GM21423 (cell line): ENCODE measurements around the gene ABCA7.

Experiments
- ATAC-seq: cut with Tn5 transposase; IDR thresholded peaks from one replicate; pipeline ENCODE4 v1.9.1; 2021; ENCODE audit warnings: mild to moderate bottlenecking, moderate library complexity; ENCODE audit not compliant: unreplicated experiment

The ABCA7 gene

DNA sequence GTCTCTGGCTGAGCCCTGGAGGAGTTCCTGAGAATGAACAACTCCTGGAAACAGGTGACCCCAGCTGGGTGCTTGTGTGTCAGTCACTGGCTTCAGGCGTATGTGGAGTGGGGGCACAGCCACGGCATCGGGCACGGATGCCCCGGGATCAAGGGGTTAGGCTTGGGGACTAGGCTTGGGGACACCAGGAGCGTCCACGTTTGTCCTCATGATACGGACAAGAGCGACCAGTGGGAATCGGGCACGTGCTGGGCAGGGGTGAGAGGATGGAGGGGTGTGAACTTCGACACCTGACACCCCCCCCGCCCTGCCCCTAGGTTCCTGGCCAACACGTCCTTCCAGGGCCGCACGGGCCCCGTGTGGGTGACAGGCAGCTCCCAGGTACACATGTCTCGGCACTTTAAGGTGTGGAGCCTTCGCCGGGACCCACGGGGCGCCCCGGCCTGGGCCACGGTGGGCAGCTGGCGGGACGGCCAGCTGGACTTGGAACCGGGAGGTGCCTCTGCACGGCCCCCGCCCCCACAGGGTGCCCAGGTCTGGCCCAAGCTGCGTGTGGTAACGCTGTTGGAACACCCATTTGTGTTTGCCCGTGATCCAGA, 35.6 kb upstream of the ABCA7 start:
- ATAC-seq: no peak

DNA sequence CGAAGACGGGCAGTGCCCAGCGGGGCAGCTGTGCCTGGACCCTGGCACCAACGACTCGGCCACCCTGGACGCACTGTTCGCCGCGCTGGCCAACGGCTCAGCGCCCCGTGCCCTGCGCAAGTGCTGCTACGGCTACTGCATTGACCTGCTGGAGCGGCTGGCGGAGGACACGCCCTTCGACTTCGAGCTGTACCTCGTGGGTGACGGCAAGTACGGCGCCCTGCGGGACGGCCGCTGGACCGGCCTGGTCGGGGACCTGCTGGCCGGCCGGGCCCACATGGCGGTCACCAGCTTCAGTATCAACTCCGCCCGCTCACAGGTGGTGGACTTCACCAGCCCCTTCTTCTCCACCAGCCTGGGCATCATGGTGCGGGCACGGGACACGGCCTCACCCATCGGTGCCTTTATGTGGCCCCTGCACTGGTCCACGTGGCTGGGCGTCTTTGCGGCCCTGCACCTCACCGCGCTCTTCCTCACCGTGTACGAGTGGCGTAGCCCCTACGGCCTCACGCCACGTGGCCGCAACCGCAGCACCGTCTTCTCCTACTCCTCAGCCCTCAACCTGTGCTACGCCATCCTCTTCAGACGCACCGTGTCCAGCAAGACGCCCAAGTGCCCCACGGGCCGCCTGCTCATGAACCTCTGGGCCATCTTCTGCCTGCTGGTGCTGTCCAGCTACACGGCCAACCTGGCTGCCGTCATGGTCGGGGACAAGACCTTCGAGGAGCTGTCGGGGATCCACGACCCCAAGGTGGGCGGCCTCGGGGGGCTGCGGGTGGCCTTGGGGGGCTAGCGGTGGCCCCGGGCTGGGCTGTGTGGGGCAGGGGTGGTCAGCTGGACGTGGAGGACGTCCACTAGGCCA, 34.9 kb upstream of the ABCA7 start:
- no peak for ATAC-seq

DNA sequence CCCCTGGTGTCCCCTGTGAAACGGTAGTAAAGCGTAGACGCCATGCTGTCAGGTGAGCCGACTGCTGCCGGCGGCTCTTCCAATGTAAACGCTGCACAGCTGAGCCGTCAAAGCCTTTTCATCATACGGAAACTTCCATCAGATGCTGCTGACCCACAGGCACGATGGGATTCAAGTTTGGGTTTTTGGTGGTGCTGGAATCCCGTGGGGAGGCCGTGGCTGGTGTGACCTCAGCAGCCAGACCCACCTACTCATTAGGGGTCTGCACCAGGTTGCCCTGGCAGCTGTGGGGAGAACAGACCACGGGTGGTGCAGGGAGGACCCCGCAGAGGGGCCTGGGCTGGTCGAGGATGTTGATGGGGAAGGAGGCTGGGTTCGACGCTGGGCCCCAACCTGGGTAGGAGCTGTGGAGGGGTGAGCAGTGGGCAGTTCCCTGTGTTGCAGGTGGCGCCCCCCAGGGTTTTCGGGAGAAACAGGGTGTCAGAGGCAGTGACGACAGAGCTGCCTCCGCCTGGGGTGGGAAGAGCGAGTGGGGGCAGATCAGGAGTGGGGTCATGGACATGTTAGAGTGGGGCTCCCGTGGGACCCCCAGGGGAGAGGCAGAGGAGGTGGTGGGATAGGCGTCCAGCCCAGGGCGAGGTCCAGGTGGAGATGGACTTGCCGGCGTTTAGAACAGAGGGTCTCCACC, 33.1 kb upstream of the ABCA7 start:
- ATAC-seq: no peak

DNA sequence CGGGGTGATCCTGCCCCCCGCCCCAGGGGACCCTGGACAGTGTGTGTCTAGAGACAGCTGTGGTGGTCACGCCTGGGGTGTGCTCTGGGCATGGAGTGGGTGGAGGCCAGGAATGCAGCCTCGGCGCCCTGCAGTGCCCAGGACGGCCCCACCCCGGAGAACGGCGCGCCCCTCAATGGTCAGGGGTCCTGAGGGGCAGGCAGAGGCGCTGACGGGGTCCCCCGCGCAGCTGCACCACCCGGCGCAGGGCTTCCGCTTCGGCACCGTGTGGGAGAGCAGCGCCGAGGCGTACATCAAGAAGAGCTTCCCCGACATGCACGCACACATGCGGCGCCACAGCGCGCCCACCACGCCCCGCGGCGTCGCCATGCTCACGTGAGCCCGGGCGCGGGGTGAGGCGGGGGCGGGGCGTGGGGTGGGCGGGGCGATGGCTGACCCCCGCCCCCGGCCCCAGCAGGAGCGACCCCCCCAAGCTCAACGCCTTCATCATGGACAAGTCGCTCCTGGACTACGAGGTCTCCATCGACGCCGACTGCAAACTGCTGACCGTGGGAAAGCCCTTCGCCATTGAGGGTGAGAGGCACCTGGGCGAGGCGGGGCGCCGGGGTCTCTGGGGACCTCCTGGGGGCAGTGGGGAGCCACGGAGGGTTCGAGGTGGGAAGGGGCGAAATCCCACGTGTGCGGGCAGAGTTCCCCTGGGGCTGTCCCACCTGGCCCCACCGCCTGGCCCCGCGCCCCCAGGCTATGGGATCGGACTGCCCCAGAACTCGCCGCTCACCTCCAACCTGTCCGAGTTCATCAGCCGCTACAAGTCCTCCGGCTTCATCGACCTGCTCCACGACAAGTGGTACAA, 32.3 kb upstream of the ABCA7 start:
- ATAC-seq: no peak

DNA sequence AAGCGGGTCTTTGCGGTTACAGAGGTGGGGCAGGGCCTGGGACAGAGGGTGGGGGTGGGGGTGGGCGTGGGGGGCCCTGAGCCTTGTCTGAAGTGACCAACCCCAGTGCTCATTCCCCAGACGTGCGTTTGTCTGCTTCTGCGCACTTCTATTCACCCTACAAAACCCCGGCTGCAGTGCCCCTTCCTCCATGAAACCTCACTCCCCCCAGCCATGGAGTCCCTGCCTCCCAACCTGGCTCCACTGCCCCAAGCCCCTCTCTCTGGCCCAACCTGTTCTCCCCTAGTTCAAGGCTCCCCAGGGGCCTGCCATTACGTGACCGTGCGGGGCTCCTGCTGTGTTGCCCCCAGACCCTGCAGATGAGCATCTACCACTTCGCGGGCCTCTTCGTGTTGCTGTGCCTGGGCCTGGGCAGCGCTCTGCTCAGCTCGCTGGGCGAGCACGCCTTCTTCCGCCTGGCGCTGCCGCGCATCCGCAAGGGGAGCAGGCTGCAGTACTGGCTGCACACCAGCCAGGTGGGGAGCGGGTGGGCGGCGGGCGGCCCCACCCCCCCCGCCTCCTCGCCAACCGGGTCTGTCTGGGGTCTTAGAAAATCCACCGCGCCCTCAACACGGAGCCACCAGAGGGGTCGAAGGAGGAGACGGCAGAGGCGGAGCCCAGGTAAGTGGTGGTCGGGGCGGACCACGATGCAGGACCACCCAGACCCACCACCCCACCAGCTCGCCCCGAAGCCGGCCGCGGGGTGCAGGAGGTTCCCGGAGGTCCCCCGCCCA, 31.5 kb upstream of the ABCA7 start:
- ATAC-seq: no peak

DNA sequence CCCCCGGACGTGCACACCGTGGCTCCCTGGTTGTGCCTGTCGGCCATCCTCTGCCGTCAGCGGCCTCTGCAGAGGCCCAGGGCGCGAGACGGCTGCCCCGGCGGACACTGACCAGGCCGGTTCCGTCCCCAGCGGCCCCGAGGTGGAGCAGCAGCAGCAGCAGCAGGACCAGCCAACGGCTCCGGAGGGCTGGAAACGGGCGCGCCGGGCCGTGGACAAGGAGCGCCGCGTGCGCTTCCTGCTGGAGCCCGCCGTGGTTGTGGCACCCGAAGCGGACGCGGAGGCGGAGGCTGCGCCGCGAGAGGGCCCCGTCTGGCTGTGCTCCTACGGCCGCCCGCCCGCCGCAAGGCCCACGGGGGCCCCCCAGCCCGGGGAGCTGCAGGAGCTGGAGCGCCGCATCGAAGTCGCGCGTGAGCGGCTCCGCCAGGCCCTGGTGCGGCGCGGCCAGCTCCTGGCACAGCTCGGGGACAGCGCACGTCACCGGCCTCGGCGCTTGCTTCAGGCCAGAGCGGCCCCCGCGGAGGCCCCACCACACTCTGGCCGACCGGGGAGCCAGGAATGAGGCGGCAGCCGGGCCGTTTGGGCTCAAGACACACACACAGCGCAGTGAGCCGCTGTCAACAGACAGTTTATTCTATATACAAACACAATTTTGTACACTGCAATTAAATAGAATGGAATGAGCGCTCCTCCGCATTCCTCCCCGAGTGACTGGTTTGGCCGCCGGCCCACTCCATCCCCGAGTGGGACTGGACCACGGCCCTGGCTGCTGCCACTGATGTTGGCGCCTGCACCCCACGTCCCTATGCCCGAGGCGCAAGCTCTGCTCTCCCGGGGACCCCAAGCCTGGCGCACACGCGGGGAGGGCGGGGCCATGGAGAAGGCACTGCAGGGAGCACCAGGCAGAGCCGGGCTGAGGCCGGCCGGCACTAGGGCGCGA, 30.6 kb upstream of the ABCA7 start:
- no peak for ATAC-seq

DNA sequence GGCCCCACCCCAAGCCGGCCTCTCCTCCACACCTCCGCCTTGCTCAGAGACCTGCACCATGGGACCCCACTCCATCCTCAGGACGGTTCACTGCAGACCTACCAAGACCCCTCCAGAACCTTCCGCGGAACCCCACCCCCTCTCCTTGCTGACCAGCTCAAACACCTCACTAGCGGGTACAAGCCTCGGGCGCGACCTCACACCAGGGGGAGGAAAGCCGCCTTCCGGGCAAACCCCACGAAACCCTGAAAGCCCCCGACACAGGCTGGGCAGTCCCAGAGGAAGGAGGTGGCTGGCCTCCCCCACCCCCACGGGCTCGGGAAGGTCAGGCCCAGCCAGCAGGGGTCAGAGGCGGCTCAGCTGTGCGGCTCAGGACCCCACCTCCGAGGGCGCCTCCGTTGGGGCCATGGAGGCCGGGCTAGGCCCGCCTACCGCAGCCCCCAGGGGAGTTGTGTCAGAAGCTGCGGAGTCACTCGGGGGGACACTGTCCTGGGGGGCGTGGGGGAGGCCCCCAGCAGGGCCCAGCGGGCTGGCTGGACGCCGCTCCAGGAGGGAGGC, 29.8 kb upstream of the ABCA7 start:
- ATAC-seq: no peak

DNA sequence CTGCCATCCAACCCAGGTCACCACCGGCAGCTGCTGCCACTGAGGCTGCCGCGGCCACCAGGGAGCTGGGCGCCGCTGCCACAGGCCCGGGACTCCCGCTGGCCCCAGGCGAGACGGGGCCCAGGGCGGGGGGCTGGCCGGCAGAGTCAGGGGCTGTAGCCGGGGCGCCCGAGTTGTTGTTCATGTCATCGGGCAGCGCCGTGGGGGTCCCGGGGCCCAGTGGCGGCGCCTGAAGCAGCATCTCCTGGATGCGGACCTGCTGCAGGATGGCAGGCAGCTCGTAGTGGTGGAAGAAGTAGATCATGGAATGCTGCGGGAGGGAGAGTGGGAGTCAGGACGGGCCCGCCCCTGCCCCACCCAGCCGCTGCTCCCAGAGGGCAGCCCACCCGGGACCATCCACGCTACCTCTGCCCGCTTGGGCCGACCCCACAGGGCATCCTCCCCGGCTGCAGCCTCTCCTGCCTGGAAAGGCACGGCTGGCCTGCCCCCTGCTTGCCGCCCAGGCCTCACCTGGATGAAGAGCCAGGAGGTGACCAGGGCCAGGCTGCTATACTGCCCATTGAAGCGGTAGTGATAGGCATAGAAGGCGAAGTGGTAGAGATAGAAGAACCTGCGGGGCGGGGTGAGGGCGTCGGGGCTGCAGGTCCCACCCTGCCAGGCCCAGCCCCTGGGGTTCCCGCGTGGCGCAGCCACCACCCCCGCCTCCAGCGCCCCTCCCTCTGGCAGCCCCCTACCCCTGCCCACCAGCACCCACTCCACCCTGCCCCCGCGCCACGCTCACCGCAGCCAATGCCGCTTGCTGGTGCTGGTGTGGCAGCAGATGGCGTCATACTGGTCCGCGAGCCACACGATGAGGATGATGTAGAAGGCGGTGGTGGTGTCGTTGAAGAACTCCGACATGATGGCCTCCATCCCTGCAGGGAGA, 29.1 kb upstream of the ABCA7 start:
- no peak for ATAC-seq

DNA sequence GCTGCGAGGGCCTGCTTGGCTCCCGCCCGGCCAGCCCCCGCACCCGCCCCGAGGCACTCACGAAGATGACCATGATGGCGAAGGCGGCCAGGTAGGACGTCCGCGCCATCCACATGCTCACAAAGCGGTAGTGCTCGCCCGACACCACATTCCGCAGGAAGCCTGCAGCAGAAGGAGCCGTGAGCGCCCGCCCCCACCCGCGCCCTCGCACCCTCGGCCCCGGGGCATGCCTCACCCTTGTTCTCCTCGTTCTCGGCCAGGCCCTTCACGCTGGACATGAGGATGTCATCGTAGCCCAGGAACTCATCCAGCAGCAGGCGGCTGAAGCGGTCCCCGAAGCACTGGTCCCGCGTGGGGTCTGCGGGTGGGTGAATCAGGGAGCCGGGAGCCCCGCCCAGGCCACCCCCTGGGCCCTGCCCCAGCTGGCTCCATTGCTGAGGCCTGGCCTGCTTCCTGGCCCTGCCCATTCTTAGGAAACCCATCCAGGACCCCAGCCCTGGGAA, 28.0 kb upstream of the ABCA7 start:
- ATAC-seq: no peak

DNA sequence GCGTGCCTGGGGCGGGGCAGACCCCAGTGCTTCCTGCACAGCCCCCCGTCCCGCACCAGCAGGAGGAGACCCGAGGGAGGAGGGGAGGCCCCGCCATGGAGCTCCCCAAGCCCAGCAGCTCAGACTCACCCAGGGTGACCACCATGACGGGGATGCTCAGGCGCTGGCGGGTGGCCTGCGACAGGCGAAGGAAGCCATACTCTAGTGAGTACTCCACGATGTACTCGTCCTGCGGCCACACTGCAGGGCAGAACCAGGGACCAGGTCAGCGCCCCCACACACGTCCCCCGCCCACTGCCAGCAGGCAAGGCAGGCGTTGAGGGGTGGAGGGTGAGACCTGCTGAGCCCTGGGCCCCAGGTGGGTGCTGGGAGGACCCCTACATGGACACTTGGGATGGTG, 27.6 kb upstream of the ABCA7 start:
- no peak for ATAC-seq

DNA sequence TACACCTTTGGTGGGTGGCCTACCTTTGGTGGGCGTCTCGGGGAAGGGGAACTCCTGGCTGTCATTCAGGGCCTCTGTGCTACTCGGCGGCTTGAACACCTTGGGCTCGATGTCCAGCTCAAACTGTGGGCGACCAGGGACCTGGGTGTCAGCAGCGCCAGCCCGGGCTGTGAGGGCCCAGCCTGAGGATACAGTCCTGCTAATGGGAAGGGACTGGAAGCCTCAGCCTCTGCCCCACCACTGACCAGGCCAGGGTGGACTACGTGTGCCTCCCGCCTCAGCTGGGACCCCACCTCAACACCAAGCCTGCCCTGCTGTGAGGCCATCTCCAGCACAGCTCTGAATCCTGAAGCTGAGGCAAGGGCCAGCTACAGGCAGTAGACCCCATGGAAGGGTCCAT, 26.7 kb upstream of the ABCA7 start:
- ATAC-seq: no peak

DNA sequence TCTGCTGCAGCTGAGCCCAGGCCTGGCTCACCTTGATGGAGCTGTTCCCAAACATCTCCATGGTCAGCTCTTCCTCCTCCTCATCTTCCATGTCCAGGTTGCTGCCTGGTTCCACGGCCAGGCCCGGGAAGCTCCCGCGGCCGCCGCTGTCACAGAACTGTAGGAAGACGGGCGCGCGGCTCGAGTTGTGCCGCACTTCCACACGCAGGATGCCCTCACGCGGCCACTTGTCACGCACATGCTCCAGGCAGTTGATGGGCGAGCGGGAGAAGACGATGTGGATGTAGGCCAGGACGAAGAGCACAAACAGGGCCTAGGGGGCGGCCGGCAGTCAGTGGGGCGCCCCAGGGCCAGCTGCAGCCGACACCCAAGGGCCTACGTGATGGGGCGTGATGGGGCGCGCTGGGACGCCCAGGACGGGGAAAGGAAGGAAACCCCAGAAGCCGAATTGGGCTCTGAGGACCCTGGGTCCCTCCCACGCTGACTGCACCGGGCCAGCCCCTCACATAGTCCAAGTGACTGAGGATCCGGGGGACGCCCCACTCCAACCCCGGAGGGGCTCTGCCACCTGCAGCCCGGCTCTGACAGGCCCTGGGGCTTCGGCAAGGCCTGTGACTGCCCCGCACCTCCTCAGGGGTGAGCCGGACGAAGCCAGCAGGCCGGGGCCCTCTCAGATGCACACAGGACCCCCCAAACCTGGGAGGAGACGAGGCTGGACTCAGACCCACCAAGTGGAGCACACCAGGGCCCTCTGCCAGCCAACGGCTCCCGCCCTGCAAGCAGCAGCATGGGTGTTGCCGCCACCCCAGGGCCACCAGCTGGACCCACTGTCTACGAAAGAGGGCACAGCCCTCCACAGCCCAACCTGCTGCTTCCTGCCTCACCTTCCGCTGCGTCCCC, 25.5 kb upstream of the ABCA7 start:
- ATAC-seq: no peak

DNA sequence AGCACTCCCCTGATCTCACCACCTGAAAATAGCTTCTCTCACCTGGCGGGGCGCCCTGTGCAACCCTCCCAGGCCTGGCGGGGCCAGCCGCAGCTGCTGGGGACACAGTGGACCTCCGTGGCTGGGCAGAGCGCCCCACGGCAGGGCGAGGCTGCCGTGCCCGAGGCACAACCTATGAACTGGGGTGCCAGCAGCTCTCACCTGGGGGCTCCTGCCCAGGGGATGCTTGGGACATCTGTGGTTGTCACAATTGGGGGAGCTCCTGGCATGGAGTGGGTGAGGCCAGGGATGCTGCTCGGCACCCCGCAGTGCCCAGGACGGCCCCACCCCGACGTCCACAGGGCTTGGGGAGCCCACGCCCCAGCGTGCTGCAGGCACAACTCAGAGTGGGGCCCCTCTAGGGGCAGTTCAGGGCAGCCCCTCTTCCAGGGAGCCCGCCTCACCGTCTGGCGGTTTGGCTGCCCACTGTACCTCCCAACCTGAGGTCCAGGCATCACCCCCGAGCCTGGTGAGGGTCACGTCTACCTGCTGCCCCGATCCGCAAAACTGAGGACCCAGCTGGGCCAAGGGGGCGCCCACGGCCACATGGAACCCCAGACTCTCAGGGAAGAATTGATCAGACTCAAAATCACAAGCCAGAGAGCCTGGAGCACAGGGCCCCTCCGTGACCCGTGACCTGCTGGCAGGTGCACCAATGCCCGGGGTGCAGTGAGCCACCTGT, 24.7 kb upstream of the ABCA7 start:
- ATAC-seq: no peak

DNA sequence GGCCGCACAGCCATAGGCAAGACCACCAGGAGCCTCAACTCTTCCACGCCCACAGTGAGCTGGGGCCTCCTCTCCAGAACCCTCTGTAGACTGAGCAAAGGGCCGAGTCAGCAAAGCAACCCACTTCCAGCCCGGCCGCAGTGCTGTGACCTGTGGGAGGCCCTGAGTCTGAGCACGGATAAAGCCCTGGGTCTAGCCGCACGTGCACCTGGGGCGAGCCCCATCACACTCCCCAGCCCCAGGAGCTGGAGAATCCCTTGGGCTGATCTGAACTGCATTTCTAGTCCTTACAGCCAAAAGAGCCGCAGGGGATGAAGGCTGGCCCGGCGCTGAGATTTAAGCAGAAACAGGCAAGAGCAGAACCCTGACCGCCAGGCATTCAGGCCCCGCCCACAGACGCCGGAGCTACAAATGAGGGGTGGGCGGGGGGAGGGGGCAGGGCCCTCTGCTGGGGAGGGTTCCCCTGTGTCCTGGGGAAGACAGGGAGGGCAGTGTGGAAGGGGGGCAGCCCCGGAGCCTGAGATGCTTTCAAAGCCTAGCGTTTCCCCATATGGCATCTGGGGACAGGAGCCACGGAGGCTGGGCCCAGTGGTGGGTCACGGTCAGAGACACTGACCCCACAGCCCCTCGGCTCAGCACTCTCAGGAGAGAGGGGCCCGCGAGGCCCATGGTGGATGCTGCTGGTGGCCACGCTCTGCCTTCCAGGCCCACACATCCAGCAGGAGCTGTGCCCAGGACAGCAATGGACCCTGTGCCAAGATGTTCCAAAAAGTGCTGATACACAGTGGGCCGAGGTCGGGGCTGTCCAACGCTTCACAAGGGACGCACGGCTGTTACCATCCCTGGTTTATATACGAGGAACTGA, 23.9 kb upstream of the ABCA7 start:
- no peak for ATAC-seq

DNA sequence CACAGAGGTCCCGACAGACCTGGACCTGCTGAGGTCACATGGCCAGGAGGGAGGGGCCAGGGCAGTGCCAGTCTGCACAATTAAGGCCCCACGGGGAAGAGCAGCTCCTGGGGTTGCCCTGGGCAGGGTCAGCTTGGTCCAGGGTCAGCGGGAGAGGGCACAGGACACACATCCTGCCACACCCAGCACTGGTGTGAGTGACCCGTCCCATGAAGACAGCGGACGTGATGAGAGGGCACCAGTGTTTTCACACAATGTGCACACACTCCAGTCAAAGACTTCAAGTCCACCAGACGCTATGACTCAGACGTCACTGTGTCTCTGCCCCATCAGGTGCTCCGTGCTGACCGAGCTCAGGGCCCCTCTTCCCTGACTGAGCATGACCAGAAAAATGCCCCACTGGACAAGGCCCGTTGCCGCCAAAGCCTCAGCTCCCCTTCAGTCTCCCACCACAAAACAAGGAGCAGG, 23.2 kb upstream of the ABCA7 start:
- no peak for ATAC-seq
